GM13977 (cell line): Measurements from ENCODE around the gene COL4A4.

ENCODE experiments used
- DNase-seq: peaks from one replicate; pipeline ENCODE4 v3.0.0; 2012; ENCODE audit warnings: low spot score
- in situ Hi-C: fragments of 300-500 bp; cut with MboI; formaldehyde crosslinking; loops from one replicate; pipeline ENCODE4 v1.12.0; 2022; ENCODE audit warnings: low sequenced_read_pairs, low pct_unique_long_range_greater_than_20kb, mixed read lengths, inconsistent platforms; ENCODE audit not compliant: unreplicated experiment
- TF ChIP-seq, protein P1 (sequence below): IDR thresholded peaks from 2 replicates; pipeline ENCODE4 v1.5.1; 2012; ENCODE audit warnings: mild to moderate bottlenecking, control low read depth; ENCODE audit not compliant: insufficient read depth; ENCODE audit errors: extremely low read depth, missing control alignments

The COL4A4 gene

DNA sequence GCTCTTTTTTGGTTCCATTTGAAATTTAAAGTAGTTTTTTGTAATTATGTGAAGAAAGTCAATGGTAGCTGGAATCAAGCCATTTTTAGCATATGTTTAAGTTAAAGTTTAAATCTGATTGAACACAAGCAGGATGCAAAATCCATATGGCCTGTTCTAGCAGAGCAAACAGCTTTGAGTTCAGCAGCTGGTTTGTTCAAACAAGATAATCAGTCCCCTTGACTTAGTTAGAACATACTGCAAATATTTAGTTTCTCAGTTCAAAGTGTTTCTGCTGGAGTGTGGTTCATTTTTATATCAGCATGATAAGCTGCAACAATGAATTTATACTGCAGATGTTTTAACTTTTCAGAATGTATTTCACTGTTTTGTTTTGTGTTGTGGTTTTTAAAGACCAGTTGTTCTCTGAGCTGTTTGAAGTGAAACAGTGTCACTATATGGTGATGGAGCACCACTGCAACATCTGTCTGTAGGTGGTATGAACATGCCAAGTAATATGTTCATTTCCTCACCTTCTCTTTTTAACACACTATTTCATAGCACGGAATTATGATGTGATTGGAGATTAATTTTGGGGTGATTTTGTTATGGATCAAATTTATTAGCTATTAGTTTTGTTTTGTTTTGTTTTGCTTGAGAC lies 125.3 kb downstream of the COL4A4 start:
- in situ Hi-C loops = no loop called here
- DNase-seq = no peak

DNA sequence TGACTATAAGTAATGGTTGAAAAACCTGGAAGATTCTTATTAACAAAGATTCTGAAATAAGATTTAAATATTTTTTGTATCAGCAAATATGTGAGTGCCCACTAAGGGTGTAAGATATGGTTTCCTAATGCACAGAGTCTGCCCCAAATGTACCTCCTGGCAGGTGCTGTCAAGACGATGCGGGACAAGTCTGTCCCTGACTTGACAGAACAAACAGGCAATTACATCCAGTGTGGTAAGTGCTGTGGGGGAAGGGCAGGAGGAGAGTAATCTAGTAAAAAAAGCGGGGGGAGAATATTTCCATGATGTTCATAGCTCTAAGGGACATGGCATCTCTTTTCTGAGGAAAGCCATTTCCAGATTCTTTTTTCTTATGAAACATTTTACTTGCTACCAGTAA lies 127.5 kb downstream of the COL4A4 start:
- TF ChIP-seq, protein P1, sequence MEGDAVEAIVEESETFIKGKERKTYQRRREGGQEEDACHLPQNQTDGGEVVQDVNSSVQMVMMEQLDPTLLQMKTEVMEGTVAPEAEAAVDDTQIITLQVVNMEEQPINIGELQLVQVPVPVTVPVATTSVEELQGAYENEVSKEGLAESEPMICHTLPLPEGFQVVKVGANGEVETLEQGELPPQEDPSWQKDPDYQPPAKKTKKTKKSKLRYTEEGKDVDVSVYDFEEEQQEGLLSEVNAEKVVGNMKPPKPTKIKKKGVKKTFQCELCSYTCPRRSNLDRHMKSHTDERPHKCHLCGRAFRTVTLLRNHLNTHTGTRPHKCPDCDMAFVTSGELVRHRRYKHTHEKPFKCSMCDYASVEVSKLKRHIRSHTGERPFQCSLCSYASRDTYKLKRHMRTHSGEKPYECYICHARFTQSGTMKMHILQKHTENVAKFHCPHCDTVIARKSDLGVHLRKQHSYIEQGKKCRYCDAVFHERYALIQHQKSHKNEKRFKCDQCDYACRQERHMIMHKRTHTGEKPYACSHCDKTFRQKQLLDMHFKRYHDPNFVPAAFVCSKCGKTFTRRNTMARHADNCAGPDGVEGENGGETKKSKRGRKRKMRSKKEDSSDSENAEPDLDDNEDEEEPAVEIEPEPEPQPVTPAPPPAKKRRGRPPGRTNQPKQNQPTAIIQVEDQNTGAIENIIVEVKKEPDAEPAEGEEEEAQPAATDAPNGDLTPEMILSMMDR = no peak
- in situ Hi-C loops = no loop called here
- no peak for DNase-seq

More for the DNA sequence above, 125.3 kb downstream of the COL4A4 start:
- TF ChIP-seq, protein P1 = peak; percentile 27

DNA sequence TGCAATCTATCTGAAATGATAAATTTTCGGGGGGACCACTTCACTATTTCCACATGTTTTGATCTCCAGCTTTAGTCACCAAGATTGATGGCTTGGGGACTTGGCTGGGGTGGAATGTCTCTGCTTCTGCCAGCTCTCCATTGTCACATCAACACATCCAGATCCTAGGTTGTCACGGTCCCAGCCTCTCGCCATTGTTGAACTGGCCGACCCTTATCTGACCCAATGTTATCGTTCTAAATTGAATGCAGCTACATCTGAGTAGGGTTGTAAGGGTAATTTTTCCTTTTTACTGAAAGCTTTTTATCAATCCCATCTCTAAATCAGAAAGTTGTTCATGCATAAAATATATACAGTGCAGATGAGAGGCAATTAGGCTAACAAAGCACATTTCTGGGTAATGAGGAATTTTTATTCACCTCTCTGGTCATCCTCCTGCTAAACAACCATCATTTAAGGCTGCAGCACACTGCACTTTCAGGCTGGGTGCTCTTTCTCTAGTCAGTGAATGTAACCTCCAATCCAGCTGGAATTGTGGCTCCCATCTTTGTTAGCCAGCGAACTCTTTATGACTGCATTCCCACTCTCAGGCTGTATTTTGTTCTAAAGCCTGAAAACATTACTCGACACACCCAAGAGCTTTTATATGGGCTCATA lies 128.2 kb downstream of the COL4A4 start:
- TF ChIP-seq, protein P1 = no peak
- DNase-seq = no peak
- in situ Hi-C loops = no loop called here

DNA sequence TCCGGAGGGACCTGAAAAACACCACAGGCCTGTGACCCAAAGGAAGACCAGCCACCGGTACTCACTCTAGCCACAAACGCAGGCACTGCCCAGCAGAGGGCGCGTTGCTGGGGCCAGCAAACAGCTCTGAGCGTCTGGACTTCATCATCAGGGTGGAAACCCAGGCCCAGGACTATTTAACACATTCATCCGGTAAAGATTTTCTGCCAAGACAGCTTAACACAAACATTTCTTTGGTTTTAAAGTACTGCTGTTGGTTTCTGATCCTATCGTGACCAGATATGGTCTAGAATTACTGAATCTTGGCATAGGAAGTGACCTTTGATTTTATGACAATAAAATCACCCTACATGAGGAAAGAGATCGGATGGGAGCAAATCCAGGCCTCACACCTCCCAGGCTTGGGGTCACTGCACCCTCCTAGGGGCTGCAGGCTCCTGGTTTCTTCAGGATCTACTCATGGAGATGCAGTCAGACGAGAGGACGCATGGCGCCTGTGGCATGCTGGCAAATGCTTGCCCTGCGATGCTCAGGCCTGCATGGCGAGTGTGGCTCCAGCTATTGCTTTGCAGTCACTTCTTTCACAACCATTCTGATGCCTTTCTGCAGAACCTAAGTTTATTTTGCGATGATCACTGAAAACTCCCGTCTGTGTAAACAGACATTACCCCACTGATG lies 130.4 kb downstream of the COL4A4 start:
- DNase-seq = peak; percentile 53
- in situ Hi-C loops = no loop called here
- TF ChIP-seq, protein P1 = peak; percentile 79

DNA sequence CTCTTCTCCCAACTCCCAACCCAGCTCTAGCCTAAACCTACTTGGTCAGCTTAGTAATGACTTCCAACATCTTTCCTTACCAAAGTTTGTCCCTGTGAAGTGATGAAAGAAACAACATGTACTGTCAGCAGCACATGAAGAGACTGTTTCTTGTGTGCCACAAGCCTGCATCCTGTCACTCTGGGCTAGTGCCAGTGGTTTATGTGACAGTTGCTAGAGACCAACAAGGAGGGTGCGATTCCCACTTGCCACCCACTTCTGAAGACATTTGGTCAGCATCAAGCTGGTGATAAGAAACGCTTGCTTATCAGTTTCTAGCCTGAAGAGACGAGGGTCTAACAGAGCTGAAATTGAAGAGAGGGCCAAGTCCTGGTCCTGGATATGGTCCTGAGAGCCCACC lies 132.6 kb downstream of the COL4A4 start:
- in situ Hi-C loops = no loop called here
- no peak for DNase-seq
- TF ChIP-seq, protein P1 = no peak

DNA sequence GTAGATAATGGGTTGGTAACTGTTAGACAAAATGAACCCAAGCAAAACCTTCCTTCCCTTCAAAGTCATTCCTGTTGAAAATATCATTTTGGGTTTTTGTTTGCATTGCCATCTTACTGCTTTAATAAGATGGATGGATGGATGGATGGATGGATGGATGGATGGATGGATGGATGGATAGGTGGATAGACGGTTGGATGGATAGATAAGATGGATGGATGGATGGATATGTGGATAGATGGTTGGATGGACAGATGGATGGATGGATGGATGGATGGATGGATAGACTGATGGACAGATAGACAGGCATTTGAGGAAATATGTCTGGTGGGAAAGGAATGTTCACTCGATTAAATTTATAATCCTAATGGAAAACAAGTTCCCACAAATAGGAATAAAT lies 133.2 kb downstream of the COL4A4 start:
- DNase-seq = no peak
- TF ChIP-seq, protein P1 = no peak
- in situ Hi-C loops = no loop called here
